Activated naive CD8-positive, alpha-beta T cell treated with anti-CD3 and anti-CD28 coated beads, Interleukin-2, amount 50 U/mL, for 24 hours (primary cell): ENCODE results near the gene EHMT1.

Experiments used
- ATAC-seq: fragments of 150-1000 bp; cut with Tn5 transposase; one replicate; pipeline ENCODE4 v1.10.0; 2021
- DNase-seq: peaks from one replicate; pipeline ENCODE4 v3.0.0; 2021
- H3K27ac Mint-ChIP-seq: one replicate; pipeline ENCODE4 v1.8.0; 2021; ENCODE audit warnings: mild to moderate bottlenecking, mixed read lengths
- H3K27me3 Mint-ChIP-seq: one replicate; pipeline ENCODE4 v1.8.0; 2021; ENCODE audit warnings: mixed read lengths
- H3K36me3 Mint-ChIP-seq: one replicate; pipeline ENCODE4 v1.8.0; 2021; ENCODE audit warnings: low read depth, mixed read lengths
- H3K4me1 Mint-ChIP-seq: one replicate; pipeline ENCODE4 v1.8.0; 2021; ENCODE audit warnings: mixed read lengths
- H3K4me3 Mint-ChIP-seq: one replicate; pipeline ENCODE4 v1.8.0; 2021; ENCODE audit warnings: mild to moderate bottlenecking, moderate library complexity, mixed read lengths
- H3K9me3 Mint-ChIP-seq: one replicate; pipeline ENCODE4 v1.8.0; 2021; ENCODE audit warnings: mixed read lengths

Gene EHMT1

GRCh38 chr9:137678202-137678601 lies 59.4 kb downstream of the EHMT1 start:
- Mint-ChIP-seq H3K27ac (no peak overlapping the region), H3K4me1 (peaks cover 44% of the 10 kb centered on the region), H3K4me3 (no peak overlapping the region), H3K9me3 (no peaks in the 10 kb centered on the region), H3K36me3 (peaks cover 10% of the 10 kb centered on the region), H3K27me3 (no peaks in the 10 kb centered on the region)
- DNase-seq (no peak), ATAC-seq (no peak)

DNA sequence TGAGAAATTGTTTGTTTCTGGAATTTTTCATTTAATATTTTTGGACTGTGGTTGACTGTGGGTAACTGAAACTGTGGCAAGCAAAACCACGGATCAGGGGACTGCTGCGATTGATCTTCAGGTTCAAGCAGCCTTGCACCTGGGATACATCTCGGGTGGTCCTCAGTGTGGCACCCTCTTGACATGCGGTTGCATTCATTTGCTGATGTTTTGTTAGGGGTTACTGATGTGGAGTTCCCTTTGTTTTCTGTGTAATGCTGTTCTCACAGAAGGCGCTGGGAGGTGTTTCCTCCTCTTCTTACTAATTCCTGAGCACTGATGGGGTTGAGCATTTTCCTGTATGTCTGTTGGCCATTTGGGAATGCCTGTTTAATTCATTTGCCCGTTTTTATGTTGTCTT lies 60.4 kb downstream of the EHMT1 start:
- no peak overlapping the region for H3K27ac Mint-ChIP-seq
- peaks cover 39% of the 10 kb centered on the region for H3K4me1 Mint-ChIP-seq
- no peak for ATAC-seq
- no peaks in the 10 kb centered on the region for H3K9me3 Mint-ChIP-seq
- H3K4me3 Mint-ChIP-seq = no peak overlapping the region
- no peaks in the 10 kb centered on the region for H3K27me3 Mint-ChIP-seq
- no peak for DNase-seq
- H3K36me3 Mint-ChIP-seq = peaks cover 10% of the 10 kb centered on the region

GRCh38 chr9:137679695-137680305 lies 61.0 kb downstream of the EHMT1 start:
- Mint-ChIP-seq H3K36me3 (peaks cover 10% of the 10 kb centered on the region), H3K4me1 (peaks cover 35% of the 10 kb centered on the region), H3K27ac (peak overlapping the region; percentile 57), H3K9me3 (no peaks in the 10 kb centered on the region), H3K27me3 (no peaks in the 10 kb centered on the region), H3K4me3 (no peak overlapping the region)
- ATAC-seq (no peak), DNase-seq (no peak)

DNA sequence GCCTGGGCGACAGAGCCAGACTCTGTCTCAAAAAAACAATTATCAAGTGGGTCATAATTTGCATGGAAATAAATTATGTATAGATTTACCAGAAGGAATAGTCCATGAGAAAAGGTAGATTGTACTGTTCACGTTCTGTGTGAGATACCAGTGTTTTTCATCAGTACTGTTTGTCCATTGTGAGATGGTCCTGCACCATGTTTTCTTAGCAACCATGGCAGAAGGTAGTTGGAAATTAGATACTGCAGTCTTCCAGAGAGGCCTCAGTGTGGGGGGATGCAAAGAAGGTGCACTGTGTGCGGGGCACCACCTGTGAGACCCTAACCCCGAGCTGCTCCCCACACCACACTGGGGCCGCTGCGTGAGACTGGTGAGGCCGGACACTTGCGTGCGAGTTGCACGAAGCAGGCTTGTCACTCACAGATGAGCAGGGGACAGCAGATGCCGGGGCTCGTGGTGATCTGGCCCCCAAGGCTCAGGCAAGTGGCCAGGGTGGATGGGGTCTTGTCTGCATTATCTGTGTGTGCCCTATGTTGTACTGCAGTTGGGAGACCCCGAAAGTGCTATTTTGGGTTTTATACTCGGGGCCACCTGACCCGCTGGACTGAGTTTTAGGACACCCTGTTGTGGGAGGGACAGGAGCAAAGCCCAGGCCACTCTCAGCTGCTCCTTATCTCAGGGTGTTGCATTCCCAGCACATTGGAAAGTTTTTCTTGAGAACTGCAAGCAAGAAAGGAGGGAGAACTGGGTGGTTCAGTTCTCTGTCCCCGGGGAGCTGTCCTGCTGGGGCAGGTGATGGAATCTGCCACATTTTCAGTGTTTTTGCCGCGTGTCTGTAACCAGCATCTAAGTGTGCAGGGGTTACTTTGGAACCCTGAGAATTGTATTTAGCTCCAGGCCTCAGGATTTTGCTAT lies 61.9 kb downstream of the EHMT1 start:
- H3K27me3 Mint-ChIP-seq = no peaks in the 10 kb centered on the region
- peaks cover 12% of the 10 kb centered on the region for H3K36me3 Mint-ChIP-seq
- no peak overlapping the region for H3K27ac Mint-ChIP-seq
- H3K9me3 Mint-ChIP-seq = no peaks in the 10 kb centered on the region
- ATAC-seq (no peak), DNase-seq (no peak)
- peaks cover 36% of the 10 kb centered on the region for H3K4me1 Mint-ChIP-seq
- H3K4me3 Mint-ChIP-seq = no peak overlapping the region

DNA sequence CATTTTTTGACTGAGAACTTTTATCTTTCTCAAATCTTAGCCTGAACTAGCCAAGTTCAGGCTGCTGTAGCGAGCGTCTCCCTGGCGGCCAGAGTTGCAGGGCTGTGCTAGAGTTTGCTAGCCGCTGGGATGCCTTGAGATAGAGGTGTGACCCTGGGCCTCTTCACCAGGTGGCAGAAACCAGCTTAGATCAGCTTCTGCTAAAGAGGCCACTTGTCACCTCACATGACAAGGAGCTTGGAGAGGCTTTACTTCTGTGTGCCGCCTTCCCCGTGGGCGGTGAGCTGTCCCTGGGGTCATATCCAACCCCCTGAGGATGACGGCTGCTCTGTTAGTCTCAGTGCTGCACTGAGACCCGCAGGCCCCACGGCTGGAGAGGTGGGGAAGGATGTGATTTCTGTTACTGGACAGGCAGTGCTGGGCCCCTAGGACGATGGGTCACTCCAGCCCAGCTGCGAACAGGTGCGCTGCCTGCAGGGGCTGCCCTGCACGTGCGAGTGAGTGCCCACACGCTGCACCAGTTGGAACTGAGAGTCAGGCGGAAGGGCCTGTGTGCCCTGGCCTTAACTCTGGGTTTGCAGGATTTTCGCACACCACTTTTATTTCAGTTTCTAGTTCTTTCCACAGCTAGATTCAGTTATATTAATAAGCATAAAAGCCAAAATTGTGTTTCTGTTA lies 63.8 kb downstream of the EHMT1 start:
- ATAC-seq (peak; percentile 36), DNase-seq (no peak)
- Mint-ChIP-seq H3K27ac (no peak overlapping the region), H3K4me1 (peaks cover 34% of the 10 kb centered on the region), H3K9me3 (no peaks in the 10 kb centered on the region), H3K36me3 (peaks cover 12% of the 10 kb centered on the region), H3K4me3 (no peak overlapping the region), H3K27me3 (no peaks in the 10 kb centered on the region)

DNA sequence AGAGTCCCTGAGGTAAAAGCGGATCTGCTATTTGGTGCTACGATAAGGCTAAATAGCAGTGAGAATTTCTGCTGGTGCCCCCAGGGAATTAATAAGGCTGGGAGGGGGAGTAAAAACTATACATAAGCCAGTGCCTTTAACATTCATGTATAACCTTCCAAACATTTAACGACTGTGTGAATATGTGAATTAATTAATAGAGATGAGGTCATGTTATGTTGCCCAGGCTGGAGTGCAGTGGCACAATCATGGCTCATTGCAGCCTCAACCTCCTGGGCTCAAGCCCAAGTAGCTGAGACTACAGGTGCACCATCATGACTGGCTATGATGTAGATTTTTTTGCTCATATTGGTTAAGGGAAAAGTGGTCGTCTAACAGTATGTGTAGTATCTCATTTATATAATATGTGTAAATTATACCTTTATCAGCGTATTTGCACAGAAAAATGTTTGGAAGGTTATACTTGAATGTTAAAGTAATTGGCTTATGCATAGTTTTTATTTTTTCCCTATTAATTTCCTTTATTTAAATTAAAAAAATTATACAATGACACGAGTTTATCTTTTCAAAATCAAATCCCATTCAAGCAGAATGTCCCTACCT lies 64.6 kb downstream of the EHMT1 start:
- H3K4me3 Mint-ChIP-seq = no peak overlapping the region
- peaks cover 9% of the 10 kb centered on the region for H3K36me3 Mint-ChIP-seq
- no peak overlapping the region for H3K27ac Mint-ChIP-seq
- H3K9me3 Mint-ChIP-seq = no peaks in the 10 kb centered on the region
- peaks cover 30% of the 10 kb centered on the region for H3K4me1 Mint-ChIP-seq
- no peak for ATAC-seq
- H3K27me3 Mint-ChIP-seq = no peaks in the 10 kb centered on the region
- no peak for DNase-seq

DNA sequence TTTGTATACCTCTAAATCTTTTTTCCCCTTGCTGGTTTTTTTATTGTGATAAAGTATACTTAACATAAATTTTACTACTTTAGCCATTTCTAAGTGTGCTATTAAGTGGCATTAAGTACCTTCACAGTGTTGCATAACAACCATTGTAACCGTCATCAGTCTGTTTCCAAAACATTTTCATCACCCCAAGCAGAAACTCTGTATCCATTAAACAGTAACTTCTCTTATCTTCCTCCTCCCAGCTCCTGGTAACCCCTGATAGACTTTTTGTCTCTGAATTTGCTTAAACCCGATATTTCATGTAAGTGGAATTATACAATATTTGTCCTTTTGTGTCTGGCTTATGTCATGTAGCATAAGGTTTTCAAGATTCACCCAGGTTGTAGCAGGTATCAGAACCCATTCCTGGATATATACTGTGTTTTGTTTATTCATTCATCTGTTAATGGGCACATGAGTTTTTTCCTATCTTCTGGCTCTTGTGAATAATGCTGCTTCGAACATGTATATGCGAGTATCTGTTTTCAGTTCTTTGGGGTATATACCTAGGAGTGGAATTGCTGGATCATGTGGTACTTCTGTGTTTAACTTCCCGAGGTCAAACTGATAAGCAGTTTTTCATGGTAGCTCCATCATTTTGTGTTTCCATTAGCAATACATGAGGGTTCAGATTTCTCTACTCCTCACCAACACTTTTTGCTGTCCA lies 66.4 kb downstream of the EHMT1 start:
- Mint-ChIP-seq H3K4me3 (no peak overlapping the region), H3K9me3 (no peaks in the 10 kb centered on the region), H3K27ac (no peak overlapping the region), H3K36me3 (peaks cover 3% of the 10 kb centered on the region), H3K4me1 (peaks cover 30% of the 10 kb centered on the region), H3K27me3 (no peaks in the 10 kb centered on the region)
- no peak for ATAC-seq
- no peak for DNase-seq

GRCh38 chr9:137685741-137686420 lies 67.1 kb downstream of the EHMT1 start:
- Mint-ChIP-seq H3K27me3 (no peaks in the 10 kb centered on the region), H3K36me3 (peaks cover 3% of the 10 kb centered on the region), H3K27ac (no peak overlapping the region), H3K9me3 (no peaks in the 10 kb centered on the region), H3K4me3 (no peak overlapping the region), H3K4me1 (peaks cover 32% of the 10 kb centered on the region)
- ATAC-seq (no peak), DNase-seq (no peak)

DNA sequence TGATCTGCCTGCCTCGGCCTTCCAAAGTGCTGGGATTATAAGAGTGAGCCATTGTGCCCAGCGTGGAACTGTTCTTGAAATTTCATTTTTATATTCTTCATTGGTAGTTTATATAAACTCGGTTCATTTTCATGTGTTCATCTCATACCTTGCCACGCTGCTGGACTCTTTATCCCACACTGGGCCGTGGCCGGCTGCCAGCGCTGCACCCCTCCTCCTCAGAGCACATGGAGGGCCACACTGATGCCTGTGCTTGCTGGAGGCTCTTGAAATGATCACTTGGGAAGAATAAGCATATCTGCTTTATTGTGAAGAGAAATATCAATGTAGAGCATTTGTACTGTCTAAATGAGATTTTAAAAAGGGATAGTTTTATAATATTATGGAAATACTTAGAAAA lies 69.5 kb downstream of the EHMT1 start:
- DNase-seq (no peak), ATAC-seq (no peak)
- peaks cover 4% of the 10 kb centered on the region for H3K36me3 Mint-ChIP-seq
- H3K27ac Mint-ChIP-seq = no peak overlapping the region
- H3K4me1 Mint-ChIP-seq = peaks cover 40% of the 10 kb centered on the region
- no peaks in the 10 kb centered on the region for H3K9me3 Mint-ChIP-seq
- H3K4me3 Mint-ChIP-seq = no peak overlapping the region
- no peaks in the 10 kb centered on the region for H3K27me3 Mint-ChIP-seq

- Mint-ChIP-seq H3K36me3 (peaks cover 4% of the 10 kb centered on the region), H3K27ac (no peak overlapping the region), H3K27me3 (no peaks in the 10 kb centered on the region), H3K4me1 (peaks cover 40% of the 10 kb centered on the region), H3K9me3 (no peaks in the 10 kb centered on the region), H3K4me3 (no peak overlapping the region)
- ATAC-seq = no peak
- no peak for DNase-seq
Observed at GRCh38 chr9:137688725-137689124, 69.9 kb downstream of the EHMT1 start.

DNA sequence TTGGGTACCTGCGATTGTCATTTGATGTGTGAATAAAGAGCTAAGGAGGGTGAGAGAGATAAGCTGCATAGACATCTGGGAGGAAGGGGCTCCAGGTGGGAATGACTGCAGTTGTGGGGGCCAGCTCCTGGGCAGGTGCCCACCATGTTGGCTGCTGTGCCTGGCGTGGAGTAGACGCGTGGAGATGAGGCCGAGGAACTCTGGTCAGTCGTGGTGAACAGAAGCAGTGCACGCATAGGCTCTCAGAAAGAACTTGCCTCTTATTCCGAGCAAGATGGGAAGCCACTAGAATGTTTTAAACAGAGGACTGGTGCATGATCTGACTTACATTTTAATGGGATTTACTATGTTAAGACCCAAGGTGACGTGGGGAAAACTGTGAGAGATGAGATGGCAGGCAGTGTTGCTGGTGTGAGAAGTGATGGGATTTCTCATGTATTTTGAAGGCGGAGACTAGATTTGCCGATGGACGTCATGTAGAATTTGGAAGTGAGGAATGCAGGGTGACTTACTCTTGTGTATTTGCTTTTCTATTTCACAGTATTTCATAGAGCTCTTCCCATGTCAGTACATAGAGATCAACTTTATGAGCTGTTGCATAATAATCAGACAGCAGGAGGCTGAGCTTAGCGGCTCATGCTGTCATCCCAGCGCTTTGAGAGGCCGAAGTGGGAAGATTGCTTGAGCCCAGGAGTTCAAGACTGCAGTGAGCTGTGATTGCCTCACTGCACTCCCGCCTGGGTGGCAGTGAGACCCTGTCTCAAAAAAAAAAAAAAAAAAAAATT lies 71.1 kb downstream of the EHMT1 start:
- no peaks in the 10 kb centered on the region for H3K9me3 Mint-ChIP-seq
- no peak overlapping the region for H3K27ac Mint-ChIP-seq
- ATAC-seq = no peak
- no peaks in the 10 kb centered on the region for H3K27me3 Mint-ChIP-seq
- no peak for DNase-seq
- no peak overlapping the region for H3K4me3 Mint-ChIP-seq
- H3K4me1 Mint-ChIP-seq = peaks cover 45% of the 10 kb centered on the region
- peaks cover 4% of the 10 kb centered on the region for H3K36me3 Mint-ChIP-seq

DNA sequence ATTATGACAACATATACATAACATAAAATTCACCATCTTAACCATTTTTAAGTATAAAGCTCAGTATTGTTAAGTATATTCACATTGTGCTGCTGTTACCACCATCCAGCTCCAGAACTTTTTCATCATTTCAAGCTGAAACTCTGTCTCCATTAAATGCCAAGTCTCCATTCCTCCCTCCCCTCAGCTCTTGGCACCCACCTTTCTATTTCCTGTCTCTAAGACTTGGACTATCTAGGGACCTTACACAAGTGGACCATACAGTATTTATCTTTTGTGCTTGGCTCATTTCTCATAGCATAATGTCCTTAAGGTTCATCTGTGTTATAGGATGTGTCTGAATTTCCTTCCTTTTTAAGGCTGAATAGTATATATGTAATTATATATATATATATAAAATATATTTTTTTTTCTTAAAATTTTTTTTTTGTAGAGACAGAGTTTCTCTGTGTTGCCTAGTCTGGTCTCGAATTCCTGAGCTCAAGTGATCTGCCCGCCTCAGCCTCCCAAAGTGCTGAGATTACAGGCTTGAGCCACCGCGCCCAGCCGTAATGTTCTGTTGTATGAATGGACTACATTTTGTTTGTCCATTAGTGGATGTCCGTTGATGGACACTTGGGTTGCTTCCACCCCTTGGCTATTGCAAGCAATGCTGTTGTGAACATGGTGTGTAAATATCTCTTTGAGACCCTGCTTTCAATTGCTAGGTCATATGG lies 72.3 kb downstream of the EHMT1 start:
- no peak overlapping the region for H3K4me3 Mint-ChIP-seq
- peaks cover 51% of the 10 kb centered on the region for H3K4me1 Mint-ChIP-seq
- no peaks in the 10 kb centered on the region for H3K9me3 Mint-ChIP-seq
- peaks cover 2% of the 10 kb centered on the region for H3K36me3 Mint-ChIP-seq
- no peak for ATAC-seq
- no peaks in the 10 kb centered on the region for H3K27me3 Mint-ChIP-seq
- H3K27ac Mint-ChIP-seq = peak overlapping the region; percentile 52
- DNase-seq = no peak
